Measurements from ENCODE around the gene TIMM10. TPM values are rescaled to one million over a fixed set of nuclear protein-coding genes. Genes with fewer than 3 reads are reported as not detected.

Gene TIMM10
- total and polyA plus RNA-seq, 2 experiments from 2014 or later = 23.3 to 99.4 TPM

- no peaks in the 10 kb centered on the region for H3K79me2 ChIP-seq
- H3K4me2 ChIP-seq = no peak overlapping the region
- 20% methylated on average over 9 of the region's 9 CpGs for WGBS (ENCODE audit: low lambda C conversion rate, missing lambda C conversion rate)
- no peaks in the 10 kb centered on the region for H4K20me1 ChIP-seq (ENCODE audit: insufficient read depth, poor library complexity, severe bottlenecking)
- H3K36me3 ChIP-seq (replicated peaks; ENCODE audit: insufficient read depth, low read depth) = no peaks in the 10 kb centered on the region
- H2AFZ ChIP-seq = no peak overlapping the region
- no peaks in the 10 kb centered on the region for H3K9me3 ChIP-seq (ENCODE audit: low read depth)
- H3K27me3 ChIP-seq = peaks cover 70% of the 10 kb centered on the region
- H3K27ac ChIP-seq = no peak overlapping the region
- H3K4me3 ChIP-seq = no peak overlapping the region
- DNase-seq (ENCODE audit: low spot score) = peak; percentile 78
- TF ChIP-seq CTCF (IDR thresholded peaks at IDR 0.05; ENCODE audit: poor library complexity) (peak; percentile 59), EZH2phosphoT487 (IDR thresholded peaks at IDR 0.05; ENCODE audit: low read depth, severe bottlenecking, unreplicated experiment) (no peak)
- no peaks in the 10 kb centered on the region for H3K9me2 ChIP-seq (replicated peaks; ENCODE audit: insufficient read depth)
- H3K4me1 ChIP-seq (ENCODE audit: insufficient read depth) = peaks cover 20% of the 10 kb centered on the region
Measured at GRCh38 chr11:57480409-57481137, 50.0 kb downstream of the TIMM10 start.

GRCh38 chr11:57479911-57480310 lies 50.6 kb downstream of the TIMM10 start:
- Histone ChIP-seq H3K9me2 (replicated peaks; ENCODE audit: insufficient read depth) (no peaks in the 10 kb centered on the region), H4K20me1 (ENCODE audit: insufficient read depth, poor library complexity, severe bottlenecking) (no peaks in the 10 kb centered on the region), H3K4me1 (ENCODE audit: insufficient read depth) (peaks cover 20% of the 10 kb centered on the region), H3K9me3 (ENCODE audit: low read depth) (no peaks in the 10 kb centered on the region), H3K4me2 (no peak overlapping the region), H3K27me3 (peaks cover 75% of the 10 kb centered on the region), H3K27ac (no peak overlapping the region), H3K79me2 (no peaks in the 10 kb centered on the region), H2AFZ (no peak overlapping the region), H3K36me3 (replicated peaks; ENCODE audit: insufficient read depth, low read depth) (no peaks in the 10 kb centered on the region), H3K4me3 (no peak overlapping the region)
- no peak for TF ChIP-seq EZH2 (IDR thresholded peaks at IDR 0.05; ENCODE audit: borderline replicate concordance)
- TF ChIP-seq CTCF (IDR thresholded peaks at IDR 0.05; ENCODE audit: poor library complexity) = no peak
- no peak for TF ChIP-seq EZH2phosphoT487 (IDR thresholded peaks at IDR 0.05; ENCODE audit: low read depth, severe bottlenecking, unreplicated experiment)
- WGBS (ENCODE audit: low lambda C conversion rate, missing lambda C conversion rate) = 46% methylated on average over 4 of the region's 4 CpGs
- no peak for DNase-seq (ENCODE audit: low spot score)

GRCh38 chr11:57479021-57479663 lies 51.4 kb downstream of the TIMM10 start:
- peaks cover 20% of the 10 kb centered on the region for H3K4me1 ChIP-seq (ENCODE audit: insufficient read depth)
- no peaks in the 10 kb centered on the region for H3K9me3 ChIP-seq (ENCODE audit: low read depth)
- H3K79me2 ChIP-seq = no peaks in the 10 kb centered on the region
- no peak for TF ChIP-seq EZH2 (IDR thresholded peaks at IDR 0.05; ENCODE audit: borderline replicate concordance)
- no peak for TF ChIP-seq CTCF (IDR thresholded peaks at IDR 0.05; ENCODE audit: poor library complexity)
- DNase-seq (ENCODE audit: low spot score) = no peak
- no peak overlapping the region for H3K27ac ChIP-seq
- no peak overlapping the region for H2AFZ ChIP-seq
- 68% methylated on average over 8 of the region's 11 CpGs for WGBS (ENCODE audit: low lambda C conversion rate, missing lambda C conversion rate)
- peaks cover 75% of the 10 kb centered on the region for H3K27me3 ChIP-seq
- no peaks in the 10 kb centered on the region for H3K9me2 ChIP-seq (replicated peaks; ENCODE audit: insufficient read depth)
- no peak overlapping the region for H3K4me2 ChIP-seq
- no peaks in the 10 kb centered on the region for H4K20me1 ChIP-seq (ENCODE audit: insufficient read depth, poor library complexity, severe bottlenecking)
- no peaks in the 10 kb centered on the region for H3K36me3 ChIP-seq (replicated peaks; ENCODE audit: insufficient read depth, low read depth)
- no peak overlapping the region for H3K4me3 ChIP-seq

Small RNAs within 50 kb of the gene (small RNA-seq; reads per million reads assigned to genes)
- gene RN7SL605P = not detected

Other genes with a start within 250 kb of the TIMM10 start
- gene TNKS1BP1, start 205.8 kb downstream of the TIMM10 start, total RNA-seq = 30.7 and 54.9 TPM in 2 replicates
- gene TNKS1BP1, start 205.8 kb downstream of the TIMM10 start, polyA plus RNA-seq = 104 and 114 TPM in 2 replicates
- 64.6 and 68.6 TPM in 2 replicates for gene SSRP1, start 194.9 kb downstream of the TIMM10 start, total RNA-seq
- gene SSRP1, start 194.9 kb downstream of the TIMM10 start, polyA plus RNA-seq = 34.0 and 42.3 TPM in 2 replicates
- gene P2RX3, start 192.4 kb downstream of the TIMM10 start, total RNA-seq = 0.16 TPM in 1 of 2 replicates, not detected in the other
- gene P2RX3, start 192.4 kb downstream of the TIMM10 start, polyA plus RNA-seq = not detected in 2 replicates
- not detected in 2 replicates for gene PRG3, start 149.6 kb downstream of the TIMM10 start, total RNA-seq
- gene PRG3, start 149.6 kb downstream of the TIMM10 start, polyA plus RNA-seq = not detected in 2 replicates
- not detected in 2 replicates for gene PRG2, start 140.1 kb downstream of the TIMM10 start, total RNA-seq
- gene PRG2, start 140.1 kb downstream of the TIMM10 start, polyA plus RNA-seq = not detected in 2 replicates
- 10.5 and 19.3 TPM in 2 replicates for gene SLC43A3, start 103.6 kb downstream of the TIMM10 start, total RNA-seq
- gene SLC43A3, start 103.6 kb downstream of the TIMM10 start, polyA plus RNA-seq = 13.5 and 20.7 TPM in 2 replicates
- gene RTN4RL2, start 70.2 kb downstream of the TIMM10 start, total RNA-seq = 1.4 and 2.4 TPM in 2 replicates
- gene RTN4RL2, start 70.2 kb downstream of the TIMM10 start, polyA plus RNA-seq = 5.8 and 10.6 TPM in 2 replicates
- 40.4 and 42.2 TPM in 2 replicates for gene SLC43A1, start 15.1 kb downstream of the TIMM10 start, total RNA-seq
- 23.4 and 39.5 TPM in 2 replicates for gene SLC43A1, start 15.1 kb downstream of the TIMM10 start, polyA plus RNA-seq
- gene SMTNL1, start 6.8 kb upstream of the TIMM10 start, total RNA-seq = not detected in 2 replicates
- 0.19 TPM in 1 of 2 replicates, not detected in the other for gene SMTNL1, start 6.8 kb upstream of the TIMM10 start, polyA plus RNA-seq
- 40.6 and 45.7 TPM in 2 replicates for gene UBE2L6, start 36.9 kb upstream of the TIMM10 start, total RNA-seq
- gene UBE2L6, start 36.9 kb upstream of the TIMM10 start, polyA plus RNA-seq = 109 and 113 TPM in 2 replicates
- gene SERPING1, start 66.9 kb upstream of the TIMM10 start, total RNA-seq = 123 and 129 TPM in 2 replicates
- gene SERPING1, start 66.9 kb upstream of the TIMM10 start, polyA plus RNA-seq = 445 and 476 TPM in 2 replicates
- 0.90 and 2.8 TPM in 2 replicates for gene YPEL4, start 119.2 kb upstream of the TIMM10 start, total RNA-seq
- gene YPEL4, start 119.2 kb upstream of the TIMM10 start, polyA plus RNA-seq = 3.9 and 4.1 TPM in 2 replicates
- gene CLP1, start 127.0 kb upstream of the TIMM10 start, total RNA-seq = 13.4 and 15.4 TPM in 2 replicates
- gene CLP1, start 127.0 kb upstream of the TIMM10 start, polyA plus RNA-seq = 9.1 and 18.5 TPM in 2 replicates
- gene ZDHHC5, start 137.4 kb upstream of the TIMM10 start, total RNA-seq = 41.3 and 45.7 TPM in 2 replicates
- gene ZDHHC5, start 137.4 kb upstream of the TIMM10 start, polyA plus RNA-seq = 35.9 and 42.3 TPM in 2 replicates
- gene MED19, start 181.5 kb upstream of the TIMM10 start, total RNA-seq = 14.5 and 15.5 TPM in 2 replicates
- 30.2 and 30.9 TPM in 2 replicates for gene MED19, start 181.5 kb upstream of the TIMM10 start, polyA plus RNA-seq
- 81.4 and 104 TPM in 2 replicates for gene TMX2, start 181.8 kb upstream of the TIMM10 start, total RNA-seq
- gene TMX2, start 181.8 kb upstream of the TIMM10 start, polyA plus RNA-seq = 119 and 129 TPM in 2 replicates
- 127 and 135 TPM in 2 replicates for gene SELENOH, start 210.7 kb upstream of the TIMM10 start, total RNA-seq
- gene SELENOH, start 210.7 kb upstream of the TIMM10 start, polyA plus RNA-seq = 205 and 229 TPM in 2 replicates
- not detected in 2 replicates for gene BTBD18, start 221.1 kb upstream of the TIMM10 start, total RNA-seq
- gene BTBD18, start 221.1 kb upstream of the TIMM10 start, polyA plus RNA-seq = 0.24 and 0.39 TPM in 2 replicates
- gene CTNND1, start 231.0 kb upstream of the TIMM10 start, total RNA-seq = 124 and 130 TPM in 2 replicates
- 59.4 and 65.0 TPM in 2 replicates for gene CTNND1, start 231.0 kb upstream of the TIMM10 start, polyA plus RNA-seq